ENCODE results near the gene B3GNT9.

DNA sequence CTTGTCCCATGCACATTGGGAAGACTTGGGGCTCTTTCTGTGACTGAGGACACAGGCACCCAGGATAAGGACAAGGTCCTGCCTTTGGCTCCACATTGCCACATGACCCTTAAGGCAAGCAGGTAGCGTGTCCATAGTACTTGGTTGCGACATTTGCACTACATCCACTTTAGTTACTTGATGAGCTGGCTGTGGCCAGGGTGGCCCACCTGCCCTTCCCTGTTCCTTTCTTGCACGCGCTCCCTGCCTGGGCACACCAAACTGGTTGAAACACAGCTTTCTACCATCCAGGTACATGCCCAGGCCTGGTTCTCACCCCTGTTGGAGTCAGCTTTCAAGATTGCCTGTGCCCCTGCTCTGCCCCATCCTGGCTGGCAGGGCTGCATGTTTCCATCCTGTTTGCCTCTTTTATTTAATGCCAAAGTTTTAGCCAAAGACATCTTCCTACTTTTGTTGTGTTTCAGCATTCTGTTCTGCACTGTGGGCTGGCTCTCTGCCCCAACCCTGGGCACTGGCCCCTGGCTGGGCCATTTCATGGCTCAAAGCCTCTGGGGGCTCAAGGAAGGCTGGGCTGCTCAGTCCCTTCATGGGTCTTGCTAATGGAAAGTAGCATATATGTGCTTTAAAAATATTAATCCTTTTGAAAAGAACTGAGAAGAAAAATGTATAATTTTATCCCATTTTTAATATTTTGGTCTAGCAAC is 3.2 kb downstream of the B3GNT9 start:
- TF ChIP-seq CREB1 (IDR thresholded peaks at IDR 0.05), result no peak
- no peak for TF ChIP-seq POLR2AphosphoS5 (IDR thresholded peaks at IDR 0.05; ENCODE audit: low read depth, low read length)
- no peak for TF ChIP-seq EZH2 (IDR thresholded peaks at IDR 0.05; ENCODE audit: low read depth, low read length, severe bottlenecking)
- TF ChIP-seq SP1 (IDR thresholded peaks at IDR 0.05; ENCODE audit: low read depth, low read length), result no peak
- TF ChIP-seq, protein P1, sequence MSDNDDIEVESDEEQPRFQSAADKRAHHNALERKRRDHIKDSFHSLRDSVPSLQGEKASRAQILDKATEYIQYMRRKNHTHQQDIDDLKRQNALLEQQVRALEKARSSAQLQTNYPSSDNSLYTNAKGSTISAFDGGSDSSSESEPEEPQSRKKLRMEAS (IDR thresholded peaks at IDR 0.05), result no peak
- no peak for TF ChIP-seq POLR2A (IDR thresholded peaks at IDR 0.05; ENCODE audit: control extremely low read depth in 1 of 2, low read depth in 2 of 2, low read length in 2 of 2)
- no peak for TF ChIP-seq ASH2L (IDR thresholded peaks at IDR 0.05; ENCODE audit: low read length)
- no peak for TF ChIP-seq EGR1 (IDR thresholded peaks at IDR 0.05; ENCODE audit: borderline replicate concordance, low read depth, low read length)
- no peak for TF ChIP-seq MAFK (IDR thresholded peaks at IDR 0.05; ENCODE audit: low read depth, low read length)
- TF ChIP-seq, protein P2, sequence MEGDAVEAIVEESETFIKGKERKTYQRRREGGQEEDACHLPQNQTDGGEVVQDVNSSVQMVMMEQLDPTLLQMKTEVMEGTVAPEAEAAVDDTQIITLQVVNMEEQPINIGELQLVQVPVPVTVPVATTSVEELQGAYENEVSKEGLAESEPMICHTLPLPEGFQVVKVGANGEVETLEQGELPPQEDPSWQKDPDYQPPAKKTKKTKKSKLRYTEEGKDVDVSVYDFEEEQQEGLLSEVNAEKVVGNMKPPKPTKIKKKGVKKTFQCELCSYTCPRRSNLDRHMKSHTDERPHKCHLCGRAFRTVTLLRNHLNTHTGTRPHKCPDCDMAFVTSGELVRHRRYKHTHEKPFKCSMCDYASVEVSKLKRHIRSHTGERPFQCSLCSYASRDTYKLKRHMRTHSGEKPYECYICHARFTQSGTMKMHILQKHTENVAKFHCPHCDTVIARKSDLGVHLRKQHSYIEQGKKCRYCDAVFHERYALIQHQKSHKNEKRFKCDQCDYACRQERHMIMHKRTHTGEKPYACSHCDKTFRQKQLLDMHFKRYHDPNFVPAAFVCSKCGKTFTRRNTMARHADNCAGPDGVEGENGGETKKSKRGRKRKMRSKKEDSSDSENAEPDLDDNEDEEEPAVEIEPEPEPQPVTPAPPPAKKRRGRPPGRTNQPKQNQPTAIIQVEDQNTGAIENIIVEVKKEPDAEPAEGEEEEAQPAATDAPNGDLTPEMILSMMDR (IDR thresholded peaks at IDR 0.05; ENCODE audit: control extremely low read depth in 1 of 3, insufficient read depth in 1 of 3, low read depth in 1 of 3, low read length in 3 of 3), result no peak
- no peak for TF ChIP-seq SRF (IDR thresholded peaks at IDR 0.05; ENCODE audit: low read depth, low read length)
- no peak for TF ChIP-seq TAF1 (IDR thresholded peaks at IDR 0.05; ENCODE audit: low read depth, low read length)
- TF ChIP-seq POU5F1 (IDR thresholded peaks at IDR 0.05; ENCODE audit: low read depth, low read length), result no peak
